AG10803 (cell line): ENCODE data around the gene RINL.

ENCODE experiments used
- DNase-seq: peaks from one replicate; pipeline ENCODE4 v3.0.0; 2010; ENCODE audit warnings: low read depth
- H3K4me3 ChIP-seq: 2 replicates; pipeline ENCODE4 v1.5.1; 2011; ENCODE audit warnings: mild to moderate bottlenecking, low read length, control low read depth
- CTCF ChIP-seq: conservative IDR thresholded peaks from 2 replicates; pipeline ENCODE4 v1.5.1; 2011; ENCODE audit warnings: mild to moderate bottlenecking, low read length, control low read depth, inconsistent platforms

Gene RINL

GRCh38 chr19:38918526-38918925 is 40.5 kb upstream of the RINL start:
- no peak for TF ChIP-seq CTCF
- no peak for DNase-seq
- H3K4me3 ChIP-seq = no peak overlapping the region

- DNase-seq = no peak
- no peak; the same call in none of the 2 replicates for TF ChIP-seq CTCF
- no peak overlapping the region for H3K4me3 ChIP-seq
Observed at GRCh38 chr19:38917921-38918491, 39.9 kb upstream of the RINL start.

- TF ChIP-seq CTCF = no peak
- DNase-seq = no peak
- no peak overlapping the region for H3K4me3 ChIP-seq
Observed at GRCh38 chr19:38917516-38917915, 39.4 kb upstream of the RINL start.

- DNase-seq = no peak
- H3K4me3 ChIP-seq = no peak overlapping the region
- no peak for TF ChIP-seq CTCF
Observed at GRCh38 chr19:38915329-38916321, 37.5 kb upstream of the RINL start.

GRCh38 chr19:38913958-38914357 is 35.9 kb upstream of the RINL start:
- DNase-seq = no peak
- H3K4me3 ChIP-seq = no peak overlapping the region
- TF ChIP-seq CTCF = no peak

- no peak for TF ChIP-seq CTCF
- no peak overlapping the region for H3K4me3 ChIP-seq
- DNase-seq = no peak
Observed at GRCh38 chr19:38912600-38913514, 34.8 kb upstream of the RINL start.
